ENCODE results near the gene BCL6. TPM values are rescaled to one million over a fixed set of nuclear protein-coding genes. Genes with fewer than 3 reads are reported as not detected.

BCL6 gene
- total RNA-seq, 1 donor from 2014 or later: 7.6 TPM

DNA sequence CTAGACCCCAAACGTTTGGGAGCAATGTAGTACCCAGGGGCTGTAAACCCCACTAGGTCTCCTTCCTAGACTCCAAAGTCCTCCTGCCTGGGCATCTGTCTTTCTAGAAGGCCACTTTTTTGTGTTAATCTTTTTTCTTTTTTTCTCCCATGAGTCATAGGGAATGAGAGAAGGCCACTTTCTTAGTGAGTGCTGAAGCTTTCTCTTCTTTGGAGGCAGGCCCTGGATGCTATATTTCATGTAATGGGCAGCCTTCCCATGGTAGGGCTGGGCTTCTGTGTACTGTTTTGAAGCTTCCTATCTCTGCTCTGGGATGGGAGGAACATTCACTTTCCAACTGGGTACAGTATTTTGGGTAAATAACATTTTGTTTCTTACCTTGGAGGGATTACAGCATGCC, 27.7 kb downstream of the BCL6 start:
- H3K4me1 Mint-ChIP-seq (ENCODE audit: unreplicated experiment): peaks cover 8% of the 10 kb centered on the region
- H3K4me3 Mint-ChIP-seq (ENCODE audit: unreplicated experiment): no peak overlapping the region
- no peaks in the 10 kb centered on the region for H3K27me3 Mint-ChIP-seq (ENCODE audit: unreplicated experiment)
- H3K27ac Mint-ChIP-seq (ENCODE audit: unreplicated experiment): no peak overlapping the region
- H3K36me3 Mint-ChIP-seq (ENCODE audit: low read depth, unreplicated experiment): no peaks in the 10 kb centered on the region
- H3K9me3 Mint-ChIP-seq (ENCODE audit: unreplicated experiment): no peaks in the 10 kb centered on the region
- no peak for DNase-seq (ENCODE audit: low spot score)
- TF ChIP-seq, protein P1, sequence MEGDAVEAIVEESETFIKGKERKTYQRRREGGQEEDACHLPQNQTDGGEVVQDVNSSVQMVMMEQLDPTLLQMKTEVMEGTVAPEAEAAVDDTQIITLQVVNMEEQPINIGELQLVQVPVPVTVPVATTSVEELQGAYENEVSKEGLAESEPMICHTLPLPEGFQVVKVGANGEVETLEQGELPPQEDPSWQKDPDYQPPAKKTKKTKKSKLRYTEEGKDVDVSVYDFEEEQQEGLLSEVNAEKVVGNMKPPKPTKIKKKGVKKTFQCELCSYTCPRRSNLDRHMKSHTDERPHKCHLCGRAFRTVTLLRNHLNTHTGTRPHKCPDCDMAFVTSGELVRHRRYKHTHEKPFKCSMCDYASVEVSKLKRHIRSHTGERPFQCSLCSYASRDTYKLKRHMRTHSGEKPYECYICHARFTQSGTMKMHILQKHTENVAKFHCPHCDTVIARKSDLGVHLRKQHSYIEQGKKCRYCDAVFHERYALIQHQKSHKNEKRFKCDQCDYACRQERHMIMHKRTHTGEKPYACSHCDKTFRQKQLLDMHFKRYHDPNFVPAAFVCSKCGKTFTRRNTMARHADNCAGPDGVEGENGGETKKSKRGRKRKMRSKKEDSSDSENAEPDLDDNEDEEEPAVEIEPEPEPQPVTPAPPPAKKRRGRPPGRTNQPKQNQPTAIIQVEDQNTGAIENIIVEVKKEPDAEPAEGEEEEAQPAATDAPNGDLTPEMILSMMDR (IDR thresholded peaks at IDR 0.05; ENCODE audit: unreplicated experiment): no peak

- Mint-ChIP-seq H3K9me3 (ENCODE audit: unreplicated experiment) (no peaks in the 10 kb centered on the region), H3K27me3 (ENCODE audit: unreplicated experiment) (no peaks in the 10 kb centered on the region), H3K36me3 (ENCODE audit: low read depth, unreplicated experiment) (no peaks in the 10 kb centered on the region), H3K4me3 (ENCODE audit: unreplicated experiment) (no peak overlapping the region), H3K27ac (ENCODE audit: unreplicated experiment) (no peak overlapping the region), H3K4me1 (ENCODE audit: unreplicated experiment) (peaks cover 8% of the 10 kb centered on the region)
- TF ChIP-seq, protein P1 (IDR thresholded peaks at IDR 0.05; ENCODE audit: unreplicated experiment): peak; percentile 76
- DNase-seq (ENCODE audit: low spot score): peak; percentile 78
Observed at GRCh38 chr3:187714404-187714979, 30.8 kb downstream of the BCL6 start.

DNA sequence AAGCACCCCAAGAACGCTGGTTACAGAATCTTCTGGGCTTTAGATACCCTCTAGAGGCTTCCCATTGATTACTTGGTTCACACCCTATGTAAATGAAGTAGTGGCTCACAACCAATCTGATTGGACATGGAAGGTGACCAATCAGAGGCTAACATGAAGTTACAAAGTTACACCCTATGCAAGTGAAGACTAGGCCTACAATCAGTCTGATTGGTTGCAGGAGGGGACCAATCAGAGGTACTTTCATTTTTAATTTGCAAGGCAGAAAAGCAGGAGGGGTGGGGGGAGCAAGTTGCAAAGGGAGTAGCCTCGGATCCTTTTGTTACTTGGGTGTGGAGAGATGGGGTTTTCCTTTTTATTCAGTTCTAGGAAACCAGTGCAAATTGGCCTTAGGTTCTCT, 31.8 kb downstream of the BCL6 start:
- TF ChIP-seq, protein P1 (IDR thresholded peaks at IDR 0.05; ENCODE audit: unreplicated experiment): no peak
- H3K4me1 Mint-ChIP-seq (ENCODE audit: unreplicated experiment): peaks cover 8% of the 10 kb centered on the region
- no peak overlapping the region for H3K27ac Mint-ChIP-seq (ENCODE audit: unreplicated experiment)
- DNase-seq (ENCODE audit: low spot score): no peak
- no peaks in the 10 kb centered on the region for H3K9me3 Mint-ChIP-seq (ENCODE audit: unreplicated experiment)
- no peaks in the 10 kb centered on the region for H3K27me3 Mint-ChIP-seq (ENCODE audit: unreplicated experiment)
- no peak overlapping the region for H3K4me3 Mint-ChIP-seq (ENCODE audit: unreplicated experiment)
- no peaks in the 10 kb centered on the region for H3K36me3 Mint-ChIP-seq (ENCODE audit: low read depth, unreplicated experiment)

- no peaks in the 10 kb centered on the region for H3K36me3 Mint-ChIP-seq (ENCODE audit: low read depth, unreplicated experiment)
- peak; percentile 15 for DNase-seq (ENCODE audit: low spot score)
- no peaks in the 10 kb centered on the region for H3K27me3 Mint-ChIP-seq (ENCODE audit: unreplicated experiment)
- no peaks in the 10 kb centered on the region for H3K4me1 Mint-ChIP-seq (ENCODE audit: unreplicated experiment)
- no peak overlapping the region for H3K4me3 Mint-ChIP-seq (ENCODE audit: unreplicated experiment)
- no peaks in the 10 kb centered on the region for H3K9me3 Mint-ChIP-seq (ENCODE audit: unreplicated experiment)
- H3K27ac Mint-ChIP-seq (ENCODE audit: unreplicated experiment): no peak overlapping the region
- TF ChIP-seq, protein P1 (IDR thresholded peaks at IDR 0.05; ENCODE audit: unreplicated experiment): no peak
Observed at GRCh38 chr3:187709155-187709554, 36.1 kb downstream of the BCL6 start.

GRCh38 chr3:187708696-187709095, 36.6 kb downstream of the BCL6 start:
- Mint-ChIP-seq H3K27ac (ENCODE audit: unreplicated experiment) (no peak overlapping the region), H3K9me3 (ENCODE audit: unreplicated experiment) (no peaks in the 10 kb centered on the region), H3K27me3 (ENCODE audit: unreplicated experiment) (no peaks in the 10 kb centered on the region), H3K36me3 (ENCODE audit: low read depth, unreplicated experiment) (no peaks in the 10 kb centered on the region), H3K4me3 (ENCODE audit: unreplicated experiment) (no peak overlapping the region), H3K4me1 (ENCODE audit: unreplicated experiment) (no peaks in the 10 kb centered on the region)
- TF ChIP-seq, protein P1 (IDR thresholded peaks at IDR 0.05; ENCODE audit: unreplicated experiment): no peak
- DNase-seq (ENCODE audit: low spot score): no peak
